ENCODE measurements around the gene MSLN. TPM values are rescaled to one million over a fixed set of nuclear protein-coding genes. Genes with fewer than 3 reads are reported as not detected.

The MSLN gene
- total RNA-seq, 1 donor = 0.21 TPM

DNA sequence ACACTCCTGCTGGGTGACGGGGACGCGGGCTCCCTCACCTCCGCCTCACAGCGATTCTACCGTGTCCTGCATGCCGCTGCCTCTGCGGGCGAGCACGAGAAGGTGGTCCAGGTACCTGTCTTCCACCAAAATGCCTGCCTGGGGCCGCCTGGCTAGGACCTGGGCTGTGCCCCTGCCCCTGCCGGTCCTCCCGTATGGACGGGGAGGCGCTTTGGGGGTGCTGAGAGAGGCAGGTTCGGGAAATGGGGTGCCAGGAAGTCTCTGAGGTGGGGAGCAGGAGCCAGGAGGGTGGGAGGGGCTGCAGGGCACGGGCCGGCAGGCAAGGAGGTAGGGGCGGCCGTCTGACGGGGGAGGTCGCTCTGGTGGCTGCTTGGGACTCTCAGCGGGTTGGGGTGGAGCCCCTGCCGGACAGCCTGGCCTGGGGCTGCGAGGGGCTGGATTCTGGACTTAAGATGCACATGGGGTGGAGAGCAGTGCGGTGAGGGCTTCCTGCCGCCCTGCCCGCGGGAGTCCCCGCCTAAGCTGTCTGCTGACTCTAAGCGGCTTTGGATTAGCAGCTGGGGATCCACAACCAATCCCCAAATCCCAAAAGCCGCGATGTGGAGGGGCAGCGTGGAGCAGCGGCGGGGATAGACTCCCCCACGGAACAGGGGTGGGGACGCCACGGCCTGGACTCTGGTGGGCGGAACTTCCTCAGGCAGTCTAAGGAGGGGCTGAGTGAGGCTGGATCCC is 33.7 kb downstream of the MSLN start:
- H3K4me3 ChIP-seq (ENCODE audit: low read length) = no peak overlapping the region
- no peaks in the 10 kb centered on the region for H3K9me3 ChIP-seq (ENCODE audit: low read depth, low read length)
- peaks cover 4% of the 10 kb centered on the region for H3K4me1 ChIP-seq (ENCODE audit: insufficient read depth, low read length)
- no peaks in the 10 kb centered on the region for H3K27me3 ChIP-seq (ENCODE audit: insufficient read depth, low read length)

DNA sequence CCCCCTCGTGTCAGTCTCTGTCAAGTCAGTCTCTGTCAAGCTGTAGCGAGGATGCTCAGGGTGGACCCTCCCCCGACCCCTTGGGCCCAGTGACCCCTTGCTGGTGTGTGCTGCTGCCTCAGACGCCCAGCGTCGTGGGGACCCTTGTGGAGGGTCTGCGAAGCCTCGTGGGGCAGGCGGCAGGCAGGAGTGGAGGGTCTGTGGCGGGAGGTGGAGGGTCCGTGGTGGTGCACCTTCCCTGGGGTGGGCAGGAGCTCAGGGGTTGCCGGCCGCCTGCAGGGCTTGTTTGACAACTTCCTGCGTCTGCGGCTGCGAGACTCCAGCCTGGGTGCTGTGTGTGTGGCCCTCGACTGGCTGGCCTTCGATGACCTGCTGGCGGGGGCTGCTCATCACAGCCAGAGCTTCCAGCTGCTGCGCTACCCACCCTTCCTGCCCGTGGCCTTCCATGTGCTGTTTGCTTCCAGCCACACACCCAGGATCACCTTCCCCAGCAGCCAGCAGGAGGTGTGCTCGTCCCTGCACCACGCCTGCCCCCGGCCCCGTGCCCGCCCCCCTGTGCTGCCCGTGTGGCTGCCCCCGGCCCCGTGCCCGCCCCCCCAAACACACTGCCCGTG is 34.4 kb downstream of the MSLN start:
- no peaks in the 10 kb centered on the region for H3K27me3 ChIP-seq (ENCODE audit: insufficient read depth, low read length)
- H3K9me3 ChIP-seq (ENCODE audit: low read depth, low read length) = no peaks in the 10 kb centered on the region
- no peak overlapping the region for H3K4me3 ChIP-seq (ENCODE audit: low read length)
- no peaks in the 10 kb centered on the region for H3K4me1 ChIP-seq (ENCODE audit: insufficient read depth, low read length)

DNA sequence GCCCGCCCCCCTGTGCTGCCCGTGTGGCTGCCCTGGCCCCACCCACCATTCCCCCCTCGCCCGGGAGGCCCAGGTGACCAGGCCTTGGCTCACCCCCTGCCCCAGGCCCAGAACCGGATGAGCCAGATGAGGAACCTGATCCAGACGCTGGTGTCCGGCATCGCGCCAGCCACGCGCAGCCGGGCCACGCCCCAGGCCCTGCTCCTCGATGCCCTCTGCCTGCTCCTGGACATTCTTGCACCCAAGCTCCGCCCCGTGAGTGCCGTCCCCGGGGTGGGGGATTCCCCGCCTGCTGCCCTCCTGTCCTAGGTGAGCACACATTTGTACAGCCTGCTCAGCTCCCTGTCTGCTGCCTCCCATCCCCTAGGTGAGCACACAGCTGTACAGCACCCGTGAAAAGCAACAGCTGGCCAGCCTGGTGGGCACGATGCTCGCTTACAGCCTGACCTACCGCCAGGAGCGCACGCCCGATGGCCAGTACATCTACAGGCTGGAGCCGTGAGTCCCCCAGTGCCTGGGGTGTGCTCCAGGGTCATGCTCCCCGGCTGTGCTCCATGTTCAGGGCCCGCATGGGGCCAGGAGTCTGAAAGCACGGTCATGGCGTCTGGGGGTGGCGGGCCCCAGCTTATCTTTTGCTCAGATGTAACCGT is 35.2 kb downstream of the MSLN start:
- no peaks in the 10 kb centered on the region for H3K27me3 ChIP-seq (ENCODE audit: insufficient read depth, low read length)
- no peak overlapping the region for H3K4me3 ChIP-seq (ENCODE audit: low read length)
- no peaks in the 10 kb centered on the region for H3K9me3 ChIP-seq (ENCODE audit: low read depth, low read length)
- no peaks in the 10 kb centered on the region for H3K4me1 ChIP-seq (ENCODE audit: insufficient read depth, low read length)

DNA sequence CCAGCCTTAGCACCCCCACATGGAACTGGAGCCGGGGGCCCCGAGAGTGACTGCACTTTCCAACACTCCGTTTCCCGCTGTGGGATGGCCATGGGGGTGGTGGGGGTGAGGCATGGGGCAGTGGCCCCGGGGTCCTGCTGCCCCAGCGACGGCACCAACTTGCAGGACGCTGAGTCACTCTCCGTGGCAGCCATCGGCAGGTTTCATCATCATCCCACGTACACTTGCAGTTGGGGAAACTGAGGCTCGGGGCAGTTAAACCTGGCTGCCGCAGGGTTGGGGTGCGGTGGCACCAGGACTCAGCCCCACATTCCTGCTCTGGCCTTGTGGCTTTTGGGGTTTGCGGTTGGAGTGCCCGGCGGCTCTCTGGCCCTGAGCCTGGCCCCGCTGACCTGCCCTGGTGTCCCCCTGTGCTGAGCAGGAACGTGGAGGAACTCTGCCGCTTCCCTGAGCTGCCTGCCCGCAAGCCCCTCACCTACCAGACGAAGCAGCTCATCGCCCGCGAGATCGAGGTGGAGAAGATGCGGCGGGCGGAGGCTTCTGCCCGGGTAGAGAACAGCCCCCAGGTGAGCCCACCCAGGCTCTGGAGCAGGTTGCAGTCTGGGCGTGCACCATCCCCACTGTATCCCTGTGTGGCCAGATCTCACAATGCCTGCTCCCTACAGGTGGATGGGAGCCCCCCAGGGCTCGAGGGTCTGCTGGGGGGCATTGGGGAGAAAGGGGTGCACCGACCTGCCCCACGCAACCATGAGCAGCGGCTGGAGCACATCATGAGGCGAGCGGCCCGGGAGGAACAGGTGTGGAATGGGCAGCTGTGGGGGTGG is 36.0 kb downstream of the MSLN start:
- H3K4me1 ChIP-seq (ENCODE audit: insufficient read depth, low read length) = no peaks in the 10 kb centered on the region
- H3K4me3 ChIP-seq (ENCODE audit: low read length) = no peak overlapping the region
- H3K27me3 ChIP-seq (ENCODE audit: insufficient read depth, low read length) = peaks cover 2% of the 10 kb centered on the region
- no peaks in the 10 kb centered on the region for H3K9me3 ChIP-seq (ENCODE audit: low read depth, low read length)

DNA sequence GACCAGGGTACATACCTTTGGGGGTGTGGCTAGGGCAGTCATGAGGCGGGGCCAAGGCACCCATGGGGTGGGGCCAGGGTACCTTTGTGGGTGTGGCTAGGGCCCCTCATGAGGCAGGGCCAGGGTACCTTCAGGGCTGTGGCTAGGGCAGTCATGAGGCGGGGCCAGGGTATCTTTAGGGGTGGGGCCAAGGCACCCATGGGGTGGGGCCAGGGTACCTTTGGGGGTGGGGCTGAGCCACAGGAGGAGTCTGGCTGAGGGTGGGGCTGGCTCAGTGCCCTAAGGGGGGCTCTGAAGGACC is 36.5 kb downstream of the MSLN start:
- no peaks in the 10 kb centered on the region for H3K4me1 ChIP-seq (ENCODE audit: insufficient read depth, low read length)
- H3K4me3 ChIP-seq (ENCODE audit: low read length) = no peak overlapping the region
- H3K9me3 ChIP-seq (ENCODE audit: low read depth, low read length) = no peaks in the 10 kb centered on the region
- peaks cover 2% of the 10 kb centered on the region for H3K27me3 ChIP-seq (ENCODE audit: insufficient read depth, low read length)

DNA sequence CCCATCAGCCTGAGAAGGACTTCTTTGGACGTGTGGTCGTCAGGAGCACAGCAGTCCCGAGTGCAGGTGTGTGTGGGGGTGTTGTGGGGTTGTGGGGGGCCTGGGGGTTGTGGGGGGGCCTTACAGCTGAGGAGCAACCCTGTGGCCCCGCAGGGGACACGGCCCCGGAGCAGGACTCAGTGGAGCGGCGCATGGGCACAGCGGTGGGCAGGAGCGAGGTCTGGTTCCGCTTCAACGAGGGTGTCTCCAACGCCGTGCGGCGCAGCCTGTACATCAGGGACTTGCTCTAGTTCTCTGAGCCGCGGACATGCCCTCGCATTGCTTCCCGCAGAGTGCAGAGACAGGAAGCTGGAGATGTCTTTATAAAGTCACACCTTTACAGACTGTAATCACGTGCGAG is 37.2 kb downstream of the MSLN start:
- Histone ChIP-seq H3K9me3 (ENCODE audit: low read depth, low read length) (no peaks in the 10 kb centered on the region), H3K4me3 (ENCODE audit: low read length) (no peak overlapping the region), H3K4me1 (ENCODE audit: insufficient read depth, low read length) (no peaks in the 10 kb centered on the region), H3K27me3 (ENCODE audit: insufficient read depth, low read length) (peaks cover 2% of the 10 kb centered on the region)

DNA sequence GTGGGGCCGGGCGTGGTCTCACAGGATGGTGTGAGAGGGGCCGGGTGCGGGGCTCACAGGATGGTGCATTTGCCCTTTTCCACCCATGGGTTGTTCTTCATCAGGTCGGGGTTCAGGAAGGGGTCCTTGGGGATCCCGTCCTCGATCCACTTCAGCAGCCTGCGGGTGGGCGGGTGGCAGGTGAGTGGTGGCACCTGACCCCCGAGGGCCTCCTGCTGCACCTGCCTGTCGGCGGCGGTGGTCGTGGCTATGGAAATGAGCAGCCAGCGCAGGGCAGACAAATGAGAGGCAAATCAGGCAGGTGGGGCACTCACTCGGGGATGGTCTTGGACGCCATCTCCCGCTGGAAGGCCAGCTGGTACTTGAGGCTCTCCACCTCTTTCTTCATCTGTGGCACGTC is 38.1 kb downstream of the MSLN start:
- Histone ChIP-seq H3K9me3 (ENCODE audit: low read depth, low read length) (no peaks in the 10 kb centered on the region), H3K4me3 (ENCODE audit: low read length) (no peak overlapping the region), H3K27me3 (ENCODE audit: insufficient read depth, low read length) (peaks cover 2% of the 10 kb centered on the region), H3K4me1 (ENCODE audit: insufficient read depth, low read length) (no peaks in the 10 kb centered on the region)

DNA sequence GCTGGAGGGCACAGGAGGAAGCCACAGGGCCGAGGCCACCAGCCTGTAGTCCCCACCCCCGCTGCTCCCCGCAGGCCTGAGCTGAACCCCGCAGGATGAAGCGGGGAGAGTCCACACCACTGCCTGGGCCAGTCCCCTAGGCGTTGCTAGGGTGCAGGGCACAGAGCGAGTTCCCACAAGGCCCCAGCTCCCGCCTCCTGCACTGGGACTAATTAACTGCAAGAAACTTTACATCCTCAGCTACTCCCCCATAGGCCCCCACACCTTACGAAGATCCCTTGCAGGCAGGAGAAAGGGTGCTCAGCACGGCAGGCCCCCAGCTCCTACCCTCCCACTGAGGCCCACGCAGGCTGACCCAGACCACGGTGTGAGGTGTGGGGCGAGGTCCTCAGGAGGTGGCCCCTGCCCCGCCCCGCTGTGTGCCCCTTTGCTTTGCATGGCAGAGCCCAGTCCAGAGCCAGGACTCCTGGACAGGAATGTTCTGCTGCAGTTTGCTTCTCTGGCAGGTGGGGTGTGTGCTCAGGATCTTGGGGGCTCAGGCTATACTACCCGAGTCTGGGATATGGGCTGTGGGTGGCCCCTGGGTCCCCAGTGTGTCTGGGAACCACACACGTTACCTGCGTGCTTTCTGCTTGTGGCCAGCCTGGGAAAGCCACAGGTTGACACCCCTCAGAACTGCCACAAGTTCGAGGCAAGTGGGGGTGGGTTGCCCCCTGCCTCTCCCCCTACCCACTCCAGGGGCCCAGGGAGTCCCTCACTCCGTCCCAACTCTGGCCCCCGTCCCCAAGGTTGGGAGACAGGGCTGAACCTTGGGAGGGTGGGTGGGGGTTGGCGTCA is 38.8 kb downstream of the MSLN start:
- Histone ChIP-seq H3K9me3 (ENCODE audit: low read depth, low read length) (no peaks in the 10 kb centered on the region), H3K4me3 (ENCODE audit: low read length) (no peak overlapping the region), H3K4me1 (ENCODE audit: insufficient read depth, low read length) (no peaks in the 10 kb centered on the region), H3K27me3 (ENCODE audit: insufficient read depth, low read length) (peaks cover 2% of the 10 kb centered on the region)

DNA sequence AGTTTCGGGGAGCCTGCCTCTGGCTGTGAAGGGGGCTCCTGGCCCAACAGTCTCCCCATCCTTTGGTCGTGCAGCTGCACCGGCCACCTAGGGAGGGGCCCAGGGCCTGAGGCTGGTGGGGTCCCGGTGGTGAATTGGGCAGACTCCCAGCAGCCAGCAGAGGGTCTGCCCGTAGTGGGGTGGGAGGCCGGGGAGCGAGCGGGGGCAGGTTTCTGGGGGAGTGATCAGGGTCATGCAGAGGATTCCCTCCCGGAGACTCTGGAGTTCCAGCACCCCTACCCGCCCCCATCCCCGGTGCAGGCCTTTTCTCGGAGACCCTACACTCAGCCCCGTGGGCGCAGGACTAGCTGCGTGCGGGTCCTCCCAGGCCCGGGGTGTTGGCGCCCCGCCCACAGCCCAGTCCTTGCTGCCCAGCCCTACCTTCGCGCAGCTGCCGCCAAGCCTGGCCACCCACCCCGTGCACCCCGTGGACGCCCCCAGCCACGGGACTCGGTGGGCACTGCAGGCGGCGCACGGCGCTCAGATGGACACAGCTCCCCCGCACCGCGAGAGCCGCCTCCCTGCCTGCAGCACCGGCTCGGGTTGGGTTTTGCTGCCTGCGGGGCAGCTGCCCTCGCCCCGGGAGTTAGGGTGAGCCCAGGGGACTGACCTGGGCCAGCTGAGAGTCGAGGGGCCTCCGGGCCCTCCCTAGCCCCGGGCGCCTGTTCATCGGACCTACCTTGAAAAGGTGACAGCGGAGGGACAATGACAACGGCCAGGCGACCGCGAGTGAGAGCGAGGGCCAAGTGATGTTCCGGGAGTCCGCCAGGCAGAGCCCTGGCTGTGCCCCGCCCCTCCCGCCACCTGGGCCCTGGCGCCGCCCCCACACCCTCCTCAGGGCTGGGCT is 39.7 kb downstream of the MSLN start, which contains the start of gene GNG13:
Gene GNG13, minus strand, starts transcription at position 787 of the 886 bp plus-strand sequence. CDS start 1,657 bp downstream, outside the sequence.
- H3K9me3 ChIP-seq (ENCODE audit: low read depth, low read length) = no peaks in the 10 kb centered on the region
- peaks cover 2% of the 10 kb centered on the region for H3K27me3 ChIP-seq (ENCODE audit: insufficient read depth, low read length)
- no peaks in the 10 kb centered on the region for H3K4me1 ChIP-seq (ENCODE audit: insufficient read depth, low read length)
- no peak within 1 kb of the TSS for H3K4me3 ChIP-seq (ENCODE audit: low read length)

DNA sequence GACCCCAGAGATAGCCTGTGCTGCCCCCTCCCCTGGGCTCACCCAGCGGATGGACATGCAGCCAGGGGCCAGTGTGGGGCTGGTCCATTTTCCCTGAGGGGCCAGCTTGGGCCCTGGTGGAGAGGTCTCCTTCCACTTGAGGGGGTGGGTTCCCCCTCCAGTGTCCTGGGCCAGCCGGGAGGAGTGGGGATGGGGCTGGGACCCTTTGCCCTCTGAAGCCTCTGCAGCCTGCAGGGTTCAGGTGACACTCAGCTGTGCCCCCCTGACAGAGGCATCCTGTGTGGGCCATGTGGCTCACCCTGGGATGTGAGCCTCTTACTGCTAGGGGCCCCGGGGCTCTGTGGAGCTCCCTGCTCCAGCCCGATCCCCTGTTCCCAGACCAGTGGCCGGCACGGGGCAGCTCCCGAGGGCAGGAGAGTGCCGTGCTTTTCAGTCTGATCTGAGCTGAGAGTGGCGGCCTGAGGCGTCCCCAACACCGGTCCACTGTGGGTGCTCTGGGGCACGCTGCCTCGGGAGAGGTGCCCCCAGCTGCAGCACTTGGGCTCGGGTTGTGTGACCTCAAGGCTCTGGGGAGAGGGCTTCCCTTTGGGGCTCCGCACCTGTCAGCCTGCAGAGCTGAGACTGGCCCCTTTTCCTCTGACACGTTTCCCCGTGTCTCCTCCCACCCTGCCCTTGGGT is 40.4 kb downstream of the MSLN start:
- Histone ChIP-seq H3K4me3 (ENCODE audit: low read length) (no peak overlapping the region), H3K27me3 (ENCODE audit: insufficient read depth, low read length) (peaks cover 2% of the 10 kb centered on the region), H3K9me3 (ENCODE audit: low read depth, low read length) (no peaks in the 10 kb centered on the region), H3K4me1 (ENCODE audit: insufficient read depth, low read length) (no peaks in the 10 kb centered on the region)

DNA sequence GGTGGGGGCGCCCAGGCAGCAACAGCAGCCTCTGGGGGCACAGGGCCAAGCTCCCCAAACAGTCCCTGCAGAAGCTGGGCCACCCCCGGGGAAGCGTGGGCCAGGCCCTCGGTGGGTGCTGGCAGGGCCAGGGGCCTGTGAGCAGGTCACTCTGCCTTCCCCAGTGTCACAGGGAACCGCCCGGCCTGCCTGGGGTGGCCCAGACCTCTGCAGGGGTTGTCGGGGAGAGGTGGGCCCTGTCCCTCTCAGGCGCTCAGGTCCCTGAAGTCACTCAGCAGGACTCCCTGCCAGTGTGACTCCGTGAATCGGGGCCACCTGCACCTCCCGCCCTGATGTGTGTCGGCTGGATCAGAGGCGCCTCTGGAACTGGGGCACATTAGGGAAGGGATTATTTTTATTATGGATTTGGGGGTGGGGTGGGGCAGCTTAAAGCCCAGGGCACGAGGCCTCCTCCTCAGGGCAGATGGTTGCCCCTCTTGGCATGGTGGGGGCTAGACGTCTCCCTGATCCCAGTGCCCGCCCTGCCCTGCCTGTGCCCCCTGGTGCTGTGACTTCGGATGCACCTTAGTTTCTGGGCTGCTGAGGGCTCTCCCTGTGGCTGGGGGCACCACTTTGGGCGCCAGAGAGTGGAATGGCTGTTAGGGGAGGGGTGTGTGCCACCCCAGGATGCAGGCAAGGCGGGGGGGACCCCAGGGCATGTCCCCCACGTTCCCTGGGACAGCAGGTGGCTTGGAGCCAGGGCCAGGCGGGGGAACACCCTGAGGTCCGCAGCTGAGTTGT is 41.2 kb downstream of the MSLN start:
- Histone ChIP-seq H3K27me3 (ENCODE audit: insufficient read depth, low read length) (peaks cover 2% of the 10 kb centered on the region), H3K9me3 (ENCODE audit: low read depth, low read length) (no peaks in the 10 kb centered on the region), H3K4me1 (ENCODE audit: insufficient read depth, low read length) (peaks cover 6% of the 10 kb centered on the region), H3K4me3 (ENCODE audit: low read length) (no peak overlapping the region)

DNA sequence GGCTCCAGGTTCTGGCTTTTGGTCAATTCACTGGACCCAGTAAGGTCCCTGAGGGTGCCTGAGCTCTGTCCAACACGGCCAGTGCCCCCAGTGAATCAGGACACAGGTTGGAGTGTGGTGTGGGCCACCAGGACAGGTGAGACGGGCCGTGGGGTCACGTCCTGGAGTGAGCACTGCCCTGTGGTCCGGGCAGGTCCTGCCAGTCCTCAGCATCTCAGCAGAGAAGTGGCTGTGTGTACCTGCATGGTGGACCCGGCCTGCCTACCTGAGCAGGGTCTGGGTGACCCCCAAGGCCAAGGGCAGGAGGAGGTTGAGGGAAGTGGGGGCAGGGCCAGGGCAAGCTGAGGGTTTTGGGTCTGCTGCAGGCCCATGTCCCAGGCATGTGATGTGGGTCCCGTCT is 41.9 kb downstream of the MSLN start:
- H3K27me3 ChIP-seq (ENCODE audit: insufficient read depth, low read length) = peaks cover 2% of the 10 kb centered on the region
- no peak overlapping the region for H3K4me3 ChIP-seq (ENCODE audit: low read length)
- H3K9me3 ChIP-seq (ENCODE audit: low read depth, low read length) = no peaks in the 10 kb centered on the region
- H3K4me1 ChIP-seq (ENCODE audit: insufficient read depth, low read length) = peaks cover 8% of the 10 kb centered on the region
